ENCODE measurements around the gene ARHGAP15.
A peak's percentile ranks its signal among the peaks of the same experiment; 100 is the strongest.

Gene ARHGAP15

DNA sequence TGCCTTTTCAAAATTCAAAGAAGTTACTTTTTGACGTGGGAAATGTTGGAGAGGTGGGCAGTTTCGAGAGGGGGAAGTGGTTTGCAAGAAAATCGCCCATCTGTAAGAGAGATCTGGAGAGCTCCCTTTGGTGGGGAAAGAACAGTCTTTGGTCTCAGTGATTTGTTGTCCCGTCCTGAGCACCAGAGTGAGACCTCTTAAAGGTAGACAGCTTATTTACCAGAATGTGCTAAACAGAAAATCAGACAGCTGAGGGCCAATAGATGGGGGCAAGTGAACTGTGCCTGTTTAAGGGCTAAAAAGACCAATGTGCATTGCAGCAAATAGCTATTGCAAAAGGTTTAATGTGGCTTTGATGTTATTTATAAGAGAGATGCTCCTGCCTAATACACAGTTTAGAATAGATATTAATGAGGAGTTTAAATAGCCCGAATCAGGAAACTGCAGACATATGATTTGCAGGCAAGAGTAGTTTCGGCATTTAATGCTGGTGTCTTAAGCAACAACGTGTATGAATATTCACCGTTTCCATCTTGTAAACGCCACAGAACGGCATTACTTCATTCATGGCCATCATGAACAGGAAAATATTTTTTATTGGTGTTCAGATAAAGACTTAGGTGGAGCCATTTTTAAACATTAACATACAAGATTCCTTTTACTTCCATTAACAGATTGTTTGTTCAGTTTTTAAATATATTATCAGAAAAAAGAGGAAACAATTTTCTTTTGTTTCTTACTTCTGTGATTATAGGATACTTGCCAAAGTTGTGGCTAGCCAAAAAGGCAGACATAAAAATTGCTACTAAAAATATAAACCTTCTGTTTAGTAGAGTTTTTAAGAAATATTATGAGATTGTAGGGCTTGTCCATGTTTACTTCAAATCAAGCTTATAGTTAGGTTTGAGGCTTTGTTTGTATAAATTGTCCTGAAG lies 29.6 kb downstream of the ARHGAP15 start:
- H3K4me2 ChIP-seq (ENCODE audit: low read length): peak overlapping the region; percentile 78
- peak overlapping the region; percentile 47 for H3K4me3 ChIP-seq (ENCODE audit: low read depth, low read length, poor library complexity, severe bottlenecking)
- H3K79me2 ChIP-seq (ENCODE audit: insufficient read depth, low read length): peaks cover 67% of the 10 kb centered on the region
- peaks cover 34% of the 10 kb centered on the region; the same call in 1 of the 2 replicates for H3K36me3 ChIP-seq (ENCODE audit: insufficient read depth, low read length)
- H3F3A ChIP-seq (ENCODE audit: insufficient read depth, low read length): no peaks in the 10 kb centered on the region; the same call in 1 of the 2 replicates
- no peaks in the 10 kb centered on the region for H4K20me1 ChIP-seq (ENCODE audit: insufficient read depth, low read length)
- H2AFZ ChIP-seq (ENCODE audit: low read length): no peak overlapping the region
- H3K9ac ChIP-seq (ENCODE audit: low read length): peak overlapping the region; percentile 20; the same call in 1 of the 2 replicates
- TF ChIP-seq CTCF (IDR thresholded peaks at IDR 0.05; ENCODE audit: low read length) (no peak), EZH2 (IDR thresholded peaks at IDR 0.05; ENCODE audit: borderline replicate concordance, low read length) (no peak)
- no peaks in the 10 kb centered on the region for H3K9me2 ChIP-seq (ENCODE audit: low read depth, low read length)
- no peaks in the 10 kb centered on the region for H3K9me3 ChIP-seq (ENCODE audit: low read length)
- peak overlapping the region; percentile 78 for H3K27ac ChIP-seq (ENCODE audit: low read depth, low read length, poor library complexity, severe bottlenecking)
- no peaks in the 10 kb centered on the region for H3K27me3 ChIP-seq (ENCODE audit: insufficient read depth, low read length)
- peaks cover 89% of the 10 kb centered on the region for H3K4me1 ChIP-seq (ENCODE audit: insufficient read depth, low read length, severe bottlenecking)

DNA sequence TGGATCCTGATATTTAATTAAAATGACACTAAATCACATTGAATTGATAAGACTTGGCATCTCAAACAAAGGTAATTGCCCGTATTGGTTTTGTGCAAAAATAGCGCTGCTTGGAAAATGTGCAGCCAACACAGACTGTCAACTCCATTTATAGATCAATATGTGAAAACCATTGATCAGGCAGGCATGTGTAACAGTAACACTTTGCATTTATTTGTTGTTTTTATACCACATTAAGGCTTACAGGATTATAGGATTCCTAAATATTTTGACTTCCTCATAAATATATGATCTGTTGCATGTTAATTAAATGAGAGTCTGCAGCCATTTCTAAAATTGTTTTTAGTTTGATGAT lies 30.2 kb downstream of the ARHGAP15 start:
- H3K9me2 ChIP-seq (ENCODE audit: low read depth, low read length): no peaks in the 10 kb centered on the region
- no peak for TF ChIP-seq CTCF (IDR thresholded peaks at IDR 0.05; ENCODE audit: low read length)
- TF ChIP-seq EZH2 (IDR thresholded peaks at IDR 0.05; ENCODE audit: borderline replicate concordance, low read length): no peak
- H3K4me3 ChIP-seq (ENCODE audit: low read depth, low read length, poor library complexity, severe bottlenecking): peak overlapping the region; percentile 47
- no peaks in the 10 kb centered on the region for H3K27me3 ChIP-seq (ENCODE audit: insufficient read depth, low read length)
- no peaks in the 10 kb centered on the region for H4K20me1 ChIP-seq (ENCODE audit: insufficient read depth, low read length)
- no peak overlapping the region; the same call in 1 of the 2 replicates for H3K9ac ChIP-seq (ENCODE audit: low read length)
- no peaks in the 10 kb centered on the region; the same call in 1 of the 2 replicates for H3F3A ChIP-seq (ENCODE audit: insufficient read depth, low read length)
- H3K36me3 ChIP-seq (ENCODE audit: insufficient read depth, low read length): peaks cover 40% of the 10 kb centered on the region; the same call in 1 of the 2 replicates
- peak overlapping the region; percentile 78 for H3K4me2 ChIP-seq (ENCODE audit: low read length)
- H3K9me3 ChIP-seq (ENCODE audit: low read length): no peaks in the 10 kb centered on the region
- H3K27ac ChIP-seq (ENCODE audit: low read depth, low read length, poor library complexity, severe bottlenecking): peak overlapping the region; percentile 78
- H2AFZ ChIP-seq (ENCODE audit: low read length): no peak overlapping the region
- peaks cover 67% of the 10 kb centered on the region for H3K79me2 ChIP-seq (ENCODE audit: insufficient read depth, low read length)
- H3K4me1 ChIP-seq (ENCODE audit: insufficient read depth, low read length, severe bottlenecking): peaks cover 83% of the 10 kb centered on the region

GRCh38 chr2:143160732-143161707 lies 31.8 kb downstream of the ARHGAP15 start:
- no peaks in the 10 kb centered on the region for H4K20me1 ChIP-seq (ENCODE audit: insufficient read depth, low read length)

More at GRCh38 chr2:143160732-143161707, 31.8 kb downstream of the ARHGAP15 start:
- H3F3A ChIP-seq (ENCODE audit: insufficient read depth, low read length): no peaks in the 10 kb centered on the region; the same call in 1 of the 2 replicates
- no peaks in the 10 kb centered on the region for H3K27me3 ChIP-seq (ENCODE audit: insufficient read depth, low read length)
- H3K9me3 ChIP-seq (ENCODE audit: low read length): no peaks in the 10 kb centered on the region
- H3K79me2 ChIP-seq (ENCODE audit: insufficient read depth, low read length): peaks cover 62% of the 10 kb centered on the region
- peaks cover 67% of the 10 kb centered on the region for H3K4me1 ChIP-seq (ENCODE audit: insufficient read depth, low read length, severe bottlenecking)
- H3K9me2 ChIP-seq (ENCODE audit: low read depth, low read length): no peaks in the 10 kb centered on the region
- H3K36me3 ChIP-seq (ENCODE audit: insufficient read depth, low read length): peaks cover 43% of the 10 kb centered on the region; the same call in 1 of the 2 replicates
- H3K4me3 ChIP-seq (ENCODE audit: low read depth, low read length, poor library complexity, severe bottlenecking): peak overlapping the region; percentile 8
- H3K9ac ChIP-seq (ENCODE audit: low read length): peak overlapping the region; percentile 18; the same call in 1 of the 2 replicates
- peak overlapping the region; percentile 78 for H3K4me2 ChIP-seq (ENCODE audit: low read length)
- peak overlapping the region; percentile 56 for H3K27ac ChIP-seq (ENCODE audit: low read depth, low read length, poor library complexity, severe bottlenecking)
- H2AFZ ChIP-seq (ENCODE audit: low read length): no peak overlapping the region
- no peak for TF ChIP-seq CTCF (IDR thresholded peaks at IDR 0.05; ENCODE audit: low read length)
- no peak for TF ChIP-seq EZH2 (IDR thresholded peaks at IDR 0.05; ENCODE audit: borderline replicate concordance, low read length)
